Ishikawa (cell line): ENCODE measurements around the gene HMGN3.

ENCODE experiments used
- CEBPB ChIP-seq: IDR thresholded peaks from 2 replicates; pipeline ENCODE4 v1.6.1; 2012
- CREB1 ChIP-seq: IDR thresholded peaks from 2 replicates; pipeline ENCODE4 v1.6.1; 2012; ENCODE audit warnings: low read depth
- EGR1 ChIP-seq: IDR thresholded peaks from 2 replicates; pipeline ENCODE4 v1.6.1; 2012
- EP300 ChIP-seq: IDR thresholded peaks from 2 replicates; pipeline ENCODE4 v1.6.1; 2012; ENCODE audit warnings: borderline replicate concordance
- FOXM1 ChIP-seq: IDR thresholded peaks from 2 replicates; pipeline ENCODE4 v1.6.1; 2012; ENCODE audit warnings: low read depth, borderline replicate concordance
- NFIC ChIP-seq: IDR thresholded peaks from 2 replicates; pipeline ENCODE4 v1.6.1; 2012
- RAD21 ChIP-seq: IDR thresholded peaks from 2 replicates; pipeline ENCODE4 v1.6.1; 2012; ENCODE audit warnings: low read depth
- TAF1 ChIP-seq: IDR thresholded peaks from 2 replicates; pipeline ENCODE4 v1.6.1; 2012; ENCODE audit warnings: low read depth, mild to moderate bottlenecking
- TCF12 ChIP-seq: IDR thresholded peaks from 2 replicates; pipeline ENCODE4 v1.6.1; 2012; ENCODE audit warnings: low read depth
- TEAD4 ChIP-seq: IDR thresholded peaks from 2 replicates; pipeline ENCODE4 v1.6.1; 2012
- USF1 ChIP-seq: IDR thresholded peaks from 2 replicates; pipeline ENCODE4 v1.6.1; 2012
- YY1 ChIP-seq: IDR thresholded peaks from 2 replicates; pipeline ENCODE4 v1.6.1; 2012; ENCODE audit warnings: low read depth
- ZBTB7A ChIP-seq: IDR thresholded peaks from 2 replicates; pipeline ENCODE4 v1.6.1; 2012; ENCODE audit warnings: low read depth
- TF ChIP-seq, protein P1 (sequence below): IDR thresholded peaks from 2 replicates; pipeline ENCODE4 v1.6.1; 2012
- TF ChIP-seq, protein P2 (sequence below): IDR thresholded peaks from 2 replicates; pipeline ENCODE4 v1.6.1; 2012; ENCODE audit warnings: low read depth, mild to moderate bottlenecking

HMGN3 gene

GRCh38 chr6:79261666-79262065, 27.2 kb upstream of the HMGN3 start:
- TF ChIP-seq, protein P1, sequence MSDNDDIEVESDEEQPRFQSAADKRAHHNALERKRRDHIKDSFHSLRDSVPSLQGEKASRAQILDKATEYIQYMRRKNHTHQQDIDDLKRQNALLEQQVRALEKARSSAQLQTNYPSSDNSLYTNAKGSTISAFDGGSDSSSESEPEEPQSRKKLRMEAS = no peak
- TF ChIP-seq NFIC (no peak), CEBPB (no peak), EP300 (no peak), EGR1 (no peak), YY1 (no peak), RAD21 (no peak), FOXM1 (no peak), USF1 (no peak), ZBTB7A (no peak), CREB1 (no peak), TAF1 (no peak), TCF12 (no peak)
- TF ChIP-seq, protein P2, sequence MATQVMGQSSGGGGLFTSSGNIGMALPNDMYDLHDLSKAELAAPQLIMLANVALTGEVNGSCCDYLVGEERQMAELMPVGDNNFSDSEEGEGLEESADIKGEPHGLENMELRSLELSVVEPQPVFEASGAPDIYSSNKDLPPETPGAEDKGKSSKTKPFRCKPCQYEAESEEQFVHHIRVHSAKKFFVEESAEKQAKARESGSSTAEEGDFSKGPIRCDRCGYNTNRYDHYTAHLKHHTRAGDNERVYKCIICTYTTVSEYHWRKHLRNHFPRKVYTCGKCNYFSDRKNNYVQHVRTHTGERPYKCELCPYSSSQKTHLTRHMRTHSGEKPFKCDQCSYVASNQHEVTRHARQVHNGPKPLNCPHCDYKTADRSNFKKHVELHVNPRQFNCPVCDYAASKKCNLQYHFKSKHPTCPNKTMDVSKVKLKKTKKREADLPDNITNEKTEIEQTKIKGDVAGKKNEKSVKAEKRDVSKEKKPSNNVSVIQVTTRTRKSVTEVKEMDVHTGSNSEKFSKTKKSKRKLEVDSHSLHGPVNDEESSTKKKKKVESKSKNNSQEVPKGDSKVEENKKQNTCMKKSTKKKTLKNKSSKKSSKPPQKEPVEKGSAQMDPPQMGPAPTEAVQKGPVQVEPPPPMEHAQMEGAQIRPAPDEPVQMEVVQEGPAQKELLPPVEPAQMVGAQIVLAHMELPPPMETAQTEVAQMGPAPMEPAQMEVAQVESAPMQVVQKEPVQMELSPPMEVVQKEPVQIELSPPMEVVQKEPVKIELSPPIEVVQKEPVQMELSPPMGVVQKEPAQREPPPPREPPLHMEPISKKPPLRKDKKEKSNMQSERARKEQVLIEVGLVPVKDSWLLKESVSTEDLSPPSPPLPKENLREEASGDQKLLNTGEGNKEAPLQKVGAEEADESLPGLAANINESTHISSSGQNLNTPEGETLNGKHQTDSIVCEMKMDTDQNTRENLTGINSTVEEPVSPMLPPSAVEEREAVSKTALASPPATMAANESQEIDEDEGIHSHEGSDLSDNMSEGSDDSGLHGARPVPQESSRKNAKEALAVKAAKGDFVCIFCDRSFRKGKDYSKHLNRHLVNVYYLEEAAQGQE = no peak

GRCh38 chr6:79260772-79261171, 26.3 kb upstream of the HMGN3 start:
- TF ChIP-seq EGR1 = no peak
- TF ChIP-seq, protein P2 = no peak
- no peak for TF ChIP-seq CEBPB
- no peak for TF ChIP-seq FOXM1
- no peak for TF ChIP-seq TEAD4
- TF ChIP-seq TCF12 = no peak
- TF ChIP-seq, protein P1 = no peak
- no peak for TF ChIP-seq USF1
- TF ChIP-seq EP300 = no peak
- TF ChIP-seq CREB1 = no peak
- TF ChIP-seq TAF1 = no peak
- no peak for TF ChIP-seq ZBTB7A
- no peak for TF ChIP-seq NFIC
- TF ChIP-seq RAD21 = no peak
- TF ChIP-seq YY1 = no peak

DNA sequence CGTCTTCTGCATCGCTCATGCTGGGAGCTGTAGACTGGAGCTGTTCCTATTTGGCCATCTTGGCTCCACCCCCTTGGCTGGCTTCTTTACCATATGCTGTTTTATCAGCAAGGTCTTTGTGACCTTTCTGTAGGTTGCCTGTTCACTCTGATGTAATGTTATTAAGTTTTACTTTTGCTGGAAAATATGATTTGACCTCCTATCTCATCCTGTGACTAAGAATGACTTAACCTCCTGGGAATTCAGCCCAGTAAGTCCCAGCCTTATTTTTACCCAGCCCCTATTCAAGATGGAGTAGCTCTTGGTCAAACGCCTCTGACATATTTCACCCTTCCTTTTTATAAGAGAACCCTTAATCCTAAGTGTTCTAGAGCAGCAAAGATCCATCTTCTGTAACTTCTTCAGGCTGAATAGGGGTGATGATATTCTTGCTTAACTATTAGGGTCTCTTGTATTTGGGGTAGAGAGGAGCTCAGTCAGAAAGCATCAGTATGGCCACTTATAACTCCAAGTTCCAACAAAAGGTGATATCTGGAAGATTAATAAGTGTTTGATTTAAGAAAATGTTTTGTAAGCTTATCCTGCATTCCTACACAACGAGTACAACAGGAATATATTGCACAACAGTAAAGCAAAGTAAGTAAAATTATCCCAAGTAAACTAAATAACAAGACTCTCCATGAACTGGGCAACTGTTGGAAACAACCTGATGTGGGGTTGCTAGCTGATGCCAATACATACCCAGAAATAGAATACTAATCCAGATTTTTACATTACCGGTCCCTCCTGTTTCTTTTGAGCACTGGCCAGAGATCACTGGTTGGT, 23.1 kb upstream of the HMGN3 start:
- no peak for TF ChIP-seq USF1
- TF ChIP-seq NFIC = no peak
- TF ChIP-seq TAF1 = no peak
- TF ChIP-seq, protein P1 = no peak
- no peak for TF ChIP-seq ZBTB7A
- TF ChIP-seq TCF12 = no peak
- no peak for TF ChIP-seq TEAD4
- TF ChIP-seq, protein P2 = no peak
- no peak for TF ChIP-seq YY1
- TF ChIP-seq EGR1 = no peak
- no peak for TF ChIP-seq CEBPB
- no peak for TF ChIP-seq EP300
- TF ChIP-seq FOXM1 = no peak
- TF ChIP-seq CREB1 = no peak
- TF ChIP-seq RAD21 = no peak
